Measurements from ENCODE around the gene ITGA11. TPM values are rescaled to one million over a fixed set of nuclear protein-coding genes. Genes with fewer than 3 reads are reported as not detected.

Gene ITGA11
- total and polyA plus RNA-seq, 2 donors (not counting 1 experiment from before 2014, with no cell fraction given), result not detected

GRCh38 chr15:68425428-68426060, 6.4 kb downstream of the ITGA11 start:
- H3K4me3 Mint-ChIP-seq, result no peak overlapping the region
- ChIA-PET CTCF (interaction anchor here (1.3 kb wide), 1 partner anchor 9 kb away, joined by 3 read pairs; no protein-coding TSS in a partner anchor), POLR2A (no interaction called here)
- Histone ChIP-seq H3K4me3 (ENCODE audit: control extremely low read depth in 1 of 5, extremely low read depth in 1 of 5, insufficient read depth in 1 of 5, low read depth in 2 of 5, low read length in 4 of 5) (no peak overlapping the region), H2AFZ (ENCODE audit: insufficient read depth, low read depth, low read length, poor library complexity, severe bottlenecking) (no peak overlapping the region), H3K79me2 (ENCODE audit: control insufficient read depth, insufficient read depth, low read length) (no peaks in the 10 kb centered on the region), H3K36me3 (replicated peaks in 1 of 2; ENCODE audit: control extremely low read depth in 1 of 2, control insufficient read depth in 1 of 2, extremely low read depth in 1 of 2, insufficient read depth in 2 of 2, low read length in 1 of 2) (no peaks in the 10 kb centered on the region), H3K4me1 (ENCODE audit: control insufficient read depth in 2 of 2, insufficient read depth in 2 of 2, low read length in 2 of 2) (no peaks in the 10 kb centered on the region), H3K4me2 (replicated peaks; ENCODE audit: low read depth, low read length, poor library complexity, severe bottlenecking) (no peak overlapping the region), H3K27me3 (replicated peaks in 1 of 4; ENCODE audit: control extremely low read depth in 1 of 4, control insufficient read depth in 3 of 4, insufficient read depth in 4 of 4, low read length in 3 of 4) (peaks cover 0 to 9% (median 4%) of the 10 kb centered on the region in 4 experiments), H3K27ac (ENCODE audit: low read length in 2 of 2) (no peak overlapping the region), H3K9me3 (ENCODE audit: control extremely low read depth in 1 of 3, control insufficient read depth in 2 of 3, insufficient read depth in 1 of 3, low read length in 2 of 3) (no peaks in the 10 kb centered on the region), H3K9ac (ENCODE audit: low read length) (no peak overlapping the region), H4K20me1 (ENCODE audit: control insufficient read depth, insufficient read depth, low read length, poor library complexity, severe bottlenecking) (no peaks in the 10 kb centered on the region)
- H3K9me3 Mint-ChIP-seq (ENCODE audit: insufficient read depth), result no peaks in the 10 kb centered on the region
- ATAC-seq (ENCODE audit: low read depth) (no peak), DNase-seq (no peak)
- intact Hi-C loops (cut with micrococcal nuclease), result no loop called here
- H3K27me3 Mint-ChIP-seq, result peaks cover 28% of the 10 kb centered on the region
- H3K27ac Mint-ChIP-seq, result no peak overlapping the region
- no peak for TF ChIP-seq EZH2 (IDR thresholded peaks at IDR 0.05; ENCODE audit: borderline replicate concordance, insufficient read depth, low read depth, low read length, poor library complexity, severe bottlenecking)
- TF ChIP-seq, protein P1, sequence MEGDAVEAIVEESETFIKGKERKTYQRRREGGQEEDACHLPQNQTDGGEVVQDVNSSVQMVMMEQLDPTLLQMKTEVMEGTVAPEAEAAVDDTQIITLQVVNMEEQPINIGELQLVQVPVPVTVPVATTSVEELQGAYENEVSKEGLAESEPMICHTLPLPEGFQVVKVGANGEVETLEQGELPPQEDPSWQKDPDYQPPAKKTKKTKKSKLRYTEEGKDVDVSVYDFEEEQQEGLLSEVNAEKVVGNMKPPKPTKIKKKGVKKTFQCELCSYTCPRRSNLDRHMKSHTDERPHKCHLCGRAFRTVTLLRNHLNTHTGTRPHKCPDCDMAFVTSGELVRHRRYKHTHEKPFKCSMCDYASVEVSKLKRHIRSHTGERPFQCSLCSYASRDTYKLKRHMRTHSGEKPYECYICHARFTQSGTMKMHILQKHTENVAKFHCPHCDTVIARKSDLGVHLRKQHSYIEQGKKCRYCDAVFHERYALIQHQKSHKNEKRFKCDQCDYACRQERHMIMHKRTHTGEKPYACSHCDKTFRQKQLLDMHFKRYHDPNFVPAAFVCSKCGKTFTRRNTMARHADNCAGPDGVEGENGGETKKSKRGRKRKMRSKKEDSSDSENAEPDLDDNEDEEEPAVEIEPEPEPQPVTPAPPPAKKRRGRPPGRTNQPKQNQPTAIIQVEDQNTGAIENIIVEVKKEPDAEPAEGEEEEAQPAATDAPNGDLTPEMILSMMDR (IDR thresholded peaks at IDR 0.05), result no peak
- H3K4me1 Mint-ChIP-seq, result no peaks in the 10 kb centered on the region
- 78% methylated on average over 5 of the region's 9 CpGs for WGBS (ENCODE audit: insufficient coverage)

DNA sequence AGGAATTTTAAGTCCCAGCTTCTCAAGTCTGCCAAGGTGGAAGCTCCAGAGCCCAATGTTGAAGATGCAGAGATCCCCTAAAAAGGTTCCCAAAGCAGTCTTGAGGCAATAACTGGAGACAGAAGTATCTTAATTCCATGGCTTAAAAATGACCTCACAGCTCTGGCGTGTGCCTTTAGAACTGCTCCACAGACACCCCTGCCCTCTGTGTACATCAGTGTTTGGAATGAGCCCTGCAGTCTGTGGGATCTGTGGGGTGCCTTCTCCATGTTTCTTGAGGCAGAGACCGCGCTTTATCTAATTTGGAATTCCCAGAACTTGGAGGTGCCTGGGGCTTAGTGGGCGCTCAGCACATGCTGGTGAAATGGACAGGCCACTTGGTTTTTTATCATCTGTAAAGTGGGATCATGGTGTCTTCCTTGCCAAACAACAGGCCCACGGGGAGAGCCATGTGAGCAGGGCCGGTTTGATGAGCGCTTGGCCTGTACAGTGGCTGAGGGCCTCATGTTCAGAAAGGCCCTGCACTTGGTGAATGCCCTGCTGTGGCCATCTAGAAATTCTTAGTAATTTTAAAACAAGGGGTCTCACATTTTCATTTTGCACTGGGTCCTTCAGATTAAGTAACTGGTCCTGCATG, 7.1 kb downstream of the ITGA11 start:
- WGBS (ENCODE audit: insufficient coverage), result 76% methylated on average over 6 of the region's 7 CpGs
- Histone ChIP-seq H3K27me3 (replicated peaks in 1 of 4; ENCODE audit: control extremely low read depth in 1 of 4, control insufficient read depth in 3 of 4, insufficient read depth in 4 of 4, low read length in 3 of 4) (peaks cover 0 to 6% (median 2%) of the 10 kb centered on the region in 4 experiments), H3K4me1 (ENCODE audit: control insufficient read depth in 2 of 2, insufficient read depth in 2 of 2, low read length in 2 of 2) (no peaks in the 10 kb centered on the region), H3K79me2 (ENCODE audit: control insufficient read depth, insufficient read depth, low read length) (no peaks in the 10 kb centered on the region), H3K9ac (ENCODE audit: low read length) (no peak overlapping the region), H2AFZ (ENCODE audit: insufficient read depth, low read depth, low read length, poor library complexity, severe bottlenecking) (no peak overlapping the region), H3K4me3 (ENCODE audit: control extremely low read depth in 1 of 5, extremely low read depth in 1 of 5, insufficient read depth in 1 of 5, low read depth in 2 of 5, low read length in 4 of 5) (no peak overlapping the region), H3K9me3 (ENCODE audit: control extremely low read depth in 1 of 3, control insufficient read depth in 2 of 3, insufficient read depth in 1 of 3, low read length in 2 of 3) (no peaks in the 10 kb centered on the region), H3K36me3 (replicated peaks in 1 of 2; ENCODE audit: control extremely low read depth in 1 of 2, control insufficient read depth in 1 of 2, extremely low read depth in 1 of 2, insufficient read depth in 2 of 2, low read length in 1 of 2) (no peaks in the 10 kb centered on the region), H4K20me1 (ENCODE audit: control insufficient read depth, insufficient read depth, low read length, poor library complexity, severe bottlenecking) (no peaks in the 10 kb centered on the region), H3K27ac (ENCODE audit: low read length in 2 of 2) (no peak overlapping the region), H3K4me2 (replicated peaks; ENCODE audit: low read depth, low read length, poor library complexity, severe bottlenecking) (no peak overlapping the region)
- Mint-ChIP-seq H3K4me1 (no peaks in the 10 kb centered on the region), H3K9me3 (ENCODE audit: insufficient read depth) (no peaks in the 10 kb centered on the region), H3K27ac (no peak overlapping the region), H3K4me3 (no peak overlapping the region), H3K27me3 (peaks cover 30% of the 10 kb centered on the region)
- CTCF ChIA-PET, result no interaction called here
- intact Hi-C loops (cut with micrococcal nuclease), result no loop called here
- no peak for TF ChIP-seq EZH2 (IDR thresholded peaks at IDR 0.05; ENCODE audit: borderline replicate concordance, insufficient read depth, low read depth, low read length, poor library complexity, severe bottlenecking)
- TF ChIP-seq, protein P1 (IDR thresholded peaks at IDR 0.05), result no peak
- POLR2A ChIA-PET, result no interaction called here
- no peak for DNase-seq
- ATAC-seq (ENCODE audit: low read depth), result no peak
